Spleen (tissue), 11 donors: ENCODE results near the gene INVS. TPM values are rescaled to one million over a fixed set of nuclear protein-coding genes. Genes with fewer than 3 reads are reported as not detected.

Source experiments
- DNase-seq: peaks from one replicate; pipeline ENCODE4 v3.0.0-alpha.2; 2020
- H3K27ac ChIP-seq, 8 donors: fragments of 200-600 bp; sonication (generic) in 7 of 8; 1 replicate in 4 of 8; 2 replicates in 4 of 8; pipeline versions ENCODE4 v1.5.0 to v1.8.0; 2016 to 2021; ENCODE audit warnings: inconsistent platforms in 4 of 8, mild to moderate bottlenecking in 4 of 8, moderate library complexity in 1 of 8
- H3K27me3 ChIP-seq, 7 donors: fragments of 200-600 bp; sonication (generic) in 6 of 7; replicated peaks in 1 of 7; 1 replicate in 4 of 7; 2 replicates in 3 of 7; pipeline versions ENCODE4 v1.5.0 to v1.8.0; 2016 to 2021; ENCODE audit warnings: inconsistent platforms in 3 of 7, mild to moderate bottlenecking in 1 of 7
- H3K36me3 ChIP-seq, 6 donors: fragments of 200-600 bp; sonication (generic) in 5 of 6; 1 replicate in 4 of 6; 2 replicates in 2 of 6; pipeline versions ENCODE4 v1.5.0 to v1.8.0; 2016 to 2021; ENCODE audit warnings: inconsistent platforms in 2 of 6
- H3K4me1 ChIP-seq, 6 donors: fragments of 200-600 bp; sonication (generic) in 5 of 6; 1 replicate in 3 of 6; 2 replicates in 3 of 6; pipeline versions ENCODE4 v1.5.0 to v1.8.0; 2016 to 2021; ENCODE audit warnings: inconsistent platforms in 3 of 6
- H3K4me3 ChIP-seq, 8 donors: fragments of 200-600 bp; sonication (generic) in 7 of 8; 1 replicate in 4 of 8; 2 replicates in 4 of 8; pipeline versions ENCODE4 v1.5.0 to v1.8.0; 2016 to 2021; ENCODE audit warnings: inconsistent platforms in 4 of 8, mild to moderate bottlenecking in 4 of 8, moderate library complexity in 2 of 8
- H3K9me3 ChIP-seq, 8 donors: fragments of 200-600 bp; sonication (generic) in 7 of 8; 1 replicate in 4 of 8; 2 replicates in 4 of 8; pipeline versions ENCODE4 v1.5.0 to v1.8.0; 2016 to 2021; ENCODE audit warnings: inconsistent platforms in 4 of 8
- POLR2A ChIP-seq, 3 donors: fragments of 450-650 bp; IDR thresholded peaks; one replicate each; pipeline ENCODE4 v1.5.1; 2017; ENCODE audit warnings: antibody characterized with exemption in 3 of 3, mild to moderate bottlenecking in 1 of 3
- POLR2AphosphoS5 ChIP-seq, 3 donors: sonication (generic); formaldehyde crosslinking; IDR thresholded peaks; one replicate each; pipeline ENCODE4 v1.5.1; 2017; ENCODE audit warnings: antibody characterized with exemption in 3 of 3
- WGBS, 5 donors: extraction: QIAGEN DNeasy Blood & Tissue Kit in 3 of 5; methylation state at CpG; one replicate each; pipeline versions ENCODE4 v1.1.5 to v1.1.7; 2013 to 2018; 5-methylcytosine and 5-hydroxymethylcytosine counted together
- intact Hi-C: fragments of 100-400 bp; cut with DNase I; formaldehyde crosslinking; loops from one replicate; pipeline ENCODE4 v1.15.0; 2023; ENCODE audit warnings: low total_unique reads
- polyA plus RNA-seq, 3 donors: library from polyadenylated mRNA; stranded (reverse); fragments of 200-250 nt; gene quantifications; one replicate each; pipeline ENCODE4 v1.2.1, GENCODE V29; 2013
- total RNA-seq, 7 donors: library from RNA; depleted of rRNA in 3 of 7; stranded (reverse); fragments of >200 nt in 3 of 7; fragmentation: NEBNext Ultra II Directional in 4 of 7; extraction: Animal tissue kit (Norgen Biotek cat#: 25700) in 4 of 7; gene quantifications; one replicate each; pipeline versions ENCODE4 v1.1.0 to v1.2.1, GENCODE V29; 2016 to 2021
- TF ChIP-seq, protein P1 (sequence below), 11 experiments: fragments of 200-600 bp in 7 of 11; fragments of 450-650 bp in 4 of 11; sonication (generic) in 4 of 11; IDR thresholded peaks in 8 of 11; conservative IDR thresholded peaks in 3 of 11; 1 replicate in 7 of 11; 2 replicates in 4 of 11; pipeline versions ENCODE4 v1.4.0 to v1.8.0; 2016 to 2021; ENCODE audit warnings: antibody characterized with exemption in 11 of 11, inconsistent platforms in 4 of 11, mild to moderate bottlenecking in 1 of 11
- donor health status: healthy with polysubstance abuse.
- donor health status: DM: no; HTN: no; CAD: no; lungs with moderate emphysema.
- donor health status: DM: no; HTN: no; CAD: no.
- donor health status: Bipolar disorder and iron deficiency.
- donor health status: healthy.
- donor health status: DM: no; HTN: no; CAD: no.
- donor health status: DM: yes; HTN: yes; CAD: no.

The INVS gene
- total and polyA plus RNA-seq, 10 donors, result 3.0 to 49.5 (median 25.9) TPM

DNA sequence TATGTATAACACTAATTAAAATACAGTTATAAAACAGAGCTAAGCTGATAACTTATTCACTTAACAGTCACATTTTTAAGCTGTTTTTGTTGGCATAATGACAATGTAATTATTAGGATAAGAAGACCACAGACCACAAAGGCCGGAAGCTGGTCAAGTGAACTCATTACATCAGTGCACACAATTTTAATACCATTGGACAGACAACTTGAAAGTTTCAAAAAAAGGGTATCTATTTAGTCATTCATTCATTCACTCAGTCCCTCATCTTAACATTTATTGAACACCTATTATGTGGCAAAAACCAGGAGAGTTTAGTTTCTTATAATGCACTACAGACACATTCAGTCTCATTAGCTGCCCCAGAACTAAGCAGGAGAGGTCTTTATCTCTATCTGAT lies 11.8 kb upstream of the INVS start:
- Histone ChIP-seq H3K36me3 (no peaks in the 10 kb centered on the region), H3K27ac (no peak overlapping the region), H3K4me1 (peaks cover 27 to 98% (median 83%) of the 10 kb centered on the region in 6 donors), H3K9me3 (no peaks in the 10 kb centered on the region), H3K4me3 (no peak overlapping the region), H3K27me3 (no peaks in the 10 kb centered on the region)
- intact Hi-C loops, result loop anchor here (10.0 kb wide), 1 partner anchor 52 kb away; no protein-coding TSS in a partner anchor
- WGBS, 5 donors, result 31 to 79% (median 55%) methylated on average over 1 of the region's 1 CpG
- TF ChIP-seq POLR2AphosphoS5 (IDR thresholded peaks at IDR 0.05), result no peak
- TF ChIP-seq, protein P1, sequence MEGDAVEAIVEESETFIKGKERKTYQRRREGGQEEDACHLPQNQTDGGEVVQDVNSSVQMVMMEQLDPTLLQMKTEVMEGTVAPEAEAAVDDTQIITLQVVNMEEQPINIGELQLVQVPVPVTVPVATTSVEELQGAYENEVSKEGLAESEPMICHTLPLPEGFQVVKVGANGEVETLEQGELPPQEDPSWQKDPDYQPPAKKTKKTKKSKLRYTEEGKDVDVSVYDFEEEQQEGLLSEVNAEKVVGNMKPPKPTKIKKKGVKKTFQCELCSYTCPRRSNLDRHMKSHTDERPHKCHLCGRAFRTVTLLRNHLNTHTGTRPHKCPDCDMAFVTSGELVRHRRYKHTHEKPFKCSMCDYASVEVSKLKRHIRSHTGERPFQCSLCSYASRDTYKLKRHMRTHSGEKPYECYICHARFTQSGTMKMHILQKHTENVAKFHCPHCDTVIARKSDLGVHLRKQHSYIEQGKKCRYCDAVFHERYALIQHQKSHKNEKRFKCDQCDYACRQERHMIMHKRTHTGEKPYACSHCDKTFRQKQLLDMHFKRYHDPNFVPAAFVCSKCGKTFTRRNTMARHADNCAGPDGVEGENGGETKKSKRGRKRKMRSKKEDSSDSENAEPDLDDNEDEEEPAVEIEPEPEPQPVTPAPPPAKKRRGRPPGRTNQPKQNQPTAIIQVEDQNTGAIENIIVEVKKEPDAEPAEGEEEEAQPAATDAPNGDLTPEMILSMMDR (IDR thresholded peaks at IDR 0.05 in 8 of 11, conservative IDR thresholded peaks at IDR 0.05 in 3 of 11), result no peak
- no peak for TF ChIP-seq POLR2A (IDR thresholded peaks at IDR 0.05)
- no peak for DNase-seq

DNA sequence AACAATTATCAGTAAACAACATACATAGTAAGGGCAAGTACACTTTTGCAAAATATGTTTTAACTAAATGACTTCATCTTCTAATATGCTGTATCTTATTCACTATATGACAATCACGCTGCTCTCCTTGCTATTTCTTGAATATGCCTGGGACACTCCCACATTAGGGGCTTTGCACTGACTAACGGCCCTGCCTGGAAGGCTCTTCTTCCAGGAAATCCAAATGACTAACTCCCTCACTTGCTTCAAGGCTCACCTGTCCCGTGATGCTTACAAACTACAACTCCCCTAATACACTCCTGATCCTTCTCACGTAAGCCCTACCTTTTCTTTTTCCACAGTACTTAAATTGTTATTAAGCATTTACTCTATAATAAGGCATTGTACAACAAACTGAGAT lies 10.8 kb upstream of the INVS start:
- TF ChIP-seq POLR2AphosphoS5 (IDR thresholded peaks at IDR 0.05), result no peak
- no peak for TF ChIP-seq POLR2A (IDR thresholded peaks at IDR 0.05)
- TF ChIP-seq, protein P1 (IDR thresholded peaks at IDR 0.05 in 8 of 11, conservative IDR thresholded peaks at IDR 0.05 in 3 of 11), result no peak
- Histone ChIP-seq H3K27ac (no peak overlapping the region), H3K4me3 (no peak overlapping the region), H3K4me1 (peaks cover 25 to 97% (median 81%) of the 10 kb centered on the region in 6 donors), H3K27me3 (no peaks in the 10 kb centered on the region), H3K36me3 (no peaks in the 10 kb centered on the region), H3K9me3 (no peaks in the 10 kb centered on the region)
- no peak for DNase-seq
- WGBS, 5 donors, result 72 to 80% (median 77%) methylated on average over 4 of the region's 4 CpGs
- intact Hi-C loops, result loop anchor here (10.0 kb wide), 1 partner anchor 53 kb away; no protein-coding TSS in a partner anchor

DNA sequence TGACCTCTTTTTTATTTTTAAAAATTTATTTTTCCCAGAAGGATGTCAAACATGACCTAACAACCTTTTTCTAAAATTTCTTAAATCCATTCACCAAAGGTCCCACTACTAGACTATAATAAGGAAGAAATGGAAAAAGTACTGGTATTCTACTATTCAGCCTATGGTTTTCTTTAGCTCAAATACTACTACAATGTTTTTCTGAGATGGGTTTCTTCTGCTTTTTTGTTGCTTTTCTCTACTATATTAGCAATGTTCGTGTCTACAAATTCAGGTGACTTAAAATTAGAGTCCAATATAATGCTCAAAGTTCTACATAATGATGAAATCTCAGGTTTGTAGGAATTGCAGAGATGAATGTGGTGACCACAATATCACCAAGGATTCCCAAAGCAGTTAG lies 8.2 kb upstream of the INVS start:
- Histone ChIP-seq H3K27ac (no peak overlapping the region), H3K36me3 (no peaks in the 10 kb centered on the region), H3K9me3 (no peaks in the 10 kb centered on the region), H3K4me3 (no peak overlapping the region), H3K4me1 (peaks cover 22 to 97% (median 79%) of the 10 kb centered on the region in 6 donors), H3K27me3 (no peaks in the 10 kb centered on the region)
- 85 to 98% (median 91%) methylated on average over 1 of the region's 1 CpG for WGBS, 5 donors
- intact Hi-C loops, result no loop called here
- no peak for DNase-seq
- TF ChIP-seq POLR2AphosphoS5 (IDR thresholded peaks at IDR 0.05) (no peak), POLR2A (IDR thresholded peaks at IDR 0.05) (no peak)
- TF ChIP-seq, protein P1 (IDR thresholded peaks at IDR 0.05 in 8 of 11, conservative IDR thresholded peaks at IDR 0.05 in 3 of 11), result no peak

DNA sequence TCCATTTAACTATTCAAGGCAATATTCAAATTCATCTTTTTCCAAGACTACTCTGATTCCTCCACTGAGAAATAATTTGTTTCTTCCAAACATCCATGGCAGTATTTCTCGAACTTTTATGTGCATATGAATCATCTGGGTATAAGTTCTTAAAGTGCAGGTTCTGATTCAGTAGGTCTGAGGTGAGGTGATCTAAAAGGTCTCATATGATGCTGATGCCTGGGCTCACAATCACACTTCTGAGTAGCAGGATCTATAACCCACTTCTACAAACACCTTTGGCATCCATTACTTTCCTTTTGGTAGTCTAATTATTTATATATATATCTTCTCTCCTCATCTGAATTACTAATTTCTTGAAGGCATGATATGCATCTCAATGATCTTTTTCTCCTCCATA lies 7.4 kb upstream of the INVS start:
- intact Hi-C loops, result no loop called here

More for the DNA sequence above, 7.4 kb upstream of the INVS start:
- Histone ChIP-seq H3K4me3 (no peak overlapping the region), H3K9me3 (no peaks in the 10 kb centered on the region), H3K4me1 (peaks cover 25 to 97% (median 79%) of the 10 kb centered on the region in 6 donors), H3K27me3 (no peaks in the 10 kb centered on the region), H3K36me3 (no peaks in the 10 kb centered on the region), H3K27ac (no peak overlapping the region)
- WGBS, 5 donors, result 77 to 93% (median 85%) methylated on average over 1 of the region's 1 CpG
- DNase-seq, result no peak
- TF ChIP-seq POLR2A (IDR thresholded peaks at IDR 0.05) (no peak), POLR2AphosphoS5 (IDR thresholded peaks at IDR 0.05) (no peak)
- TF ChIP-seq, protein P1 (IDR thresholded peaks at IDR 0.05 in 8 of 11, conservative IDR thresholded peaks at IDR 0.05 in 3 of 11), result no peak
